Hepatocyte (in vitro differentiated cells): ENCODE measurements around the gene CORIN.

ENCODE experiments used
- CTCF ChIP-seq: fragments of 200-600 bp; sonication (generic); IDR thresholded peaks from 2 replicates; pipeline ENCODE4 v1.5.1; 2016; ENCODE audit warnings: antibody characterized with exemption, mild to moderate bottlenecking; ENCODE audit not compliant: poor library complexity
- EZH2 ChIP-seq: fragments of 200-600 bp; sonication (generic); IDR thresholded peaks from 2 replicates; pipeline ENCODE4 v1.6.1; 2016; ENCODE audit warnings: antibody characterized with exemption, mild to moderate bottlenecking, borderline replicate concordance

DNA sequence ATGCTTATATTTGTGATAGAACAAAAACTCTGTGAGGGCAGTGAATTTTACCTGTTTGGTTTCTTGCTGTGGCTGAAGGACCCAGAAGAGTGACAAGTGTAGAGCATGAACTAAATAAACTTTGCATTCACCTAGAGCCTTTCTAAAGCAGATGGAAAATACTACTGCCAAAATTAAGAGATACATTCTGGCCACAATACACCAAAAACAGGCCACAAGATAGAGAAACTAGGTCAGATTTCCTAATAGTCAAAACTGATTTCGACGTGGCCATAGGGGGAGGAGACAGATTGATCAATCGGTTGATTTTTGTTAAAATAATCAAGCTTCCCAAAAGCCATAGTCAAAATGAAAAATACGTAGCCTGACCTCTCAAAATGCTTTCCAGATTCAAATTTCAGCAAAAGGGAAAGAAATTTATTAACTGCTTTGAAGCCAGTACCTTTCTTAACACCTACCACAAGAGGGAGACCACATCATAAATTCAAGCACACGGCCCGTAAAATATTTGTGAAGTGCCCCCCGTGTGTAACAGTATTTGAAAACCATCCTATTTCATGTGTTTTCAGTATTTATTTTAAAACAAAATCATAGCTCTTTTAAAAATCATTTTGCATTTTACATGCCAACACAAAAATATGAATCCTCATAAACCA is 132.4 kb downstream of the CORIN start:
- peak; percentile 46 for TF ChIP-seq CTCF
- TF ChIP-seq EZH2, result no peak
